ENCODE results near the gene TLX2.

TLX2 gene

DNA sequence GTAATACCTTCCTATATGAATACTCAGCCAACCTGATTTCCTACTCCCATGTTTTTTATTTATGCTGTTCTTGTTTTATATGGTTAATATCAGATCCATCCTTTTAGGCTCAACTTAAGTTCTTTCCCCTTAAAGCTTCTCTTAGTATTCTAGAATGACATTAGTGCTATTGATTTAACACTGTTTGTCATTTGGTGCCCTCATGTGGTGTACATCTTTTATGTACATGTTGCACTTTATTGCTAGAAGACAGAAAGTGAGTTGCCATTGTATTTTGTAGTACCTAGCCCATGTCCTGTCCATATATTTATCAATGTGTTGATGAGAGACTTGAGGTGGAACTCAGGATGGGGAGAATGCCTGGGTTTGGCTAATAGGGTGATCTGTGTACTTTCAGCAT lies 18.0 kb downstream of the TLX2 start:
- peak in 3 of 4 experiments; percentile 31 to 69 (median 63) for DNase-seq

DNA sequence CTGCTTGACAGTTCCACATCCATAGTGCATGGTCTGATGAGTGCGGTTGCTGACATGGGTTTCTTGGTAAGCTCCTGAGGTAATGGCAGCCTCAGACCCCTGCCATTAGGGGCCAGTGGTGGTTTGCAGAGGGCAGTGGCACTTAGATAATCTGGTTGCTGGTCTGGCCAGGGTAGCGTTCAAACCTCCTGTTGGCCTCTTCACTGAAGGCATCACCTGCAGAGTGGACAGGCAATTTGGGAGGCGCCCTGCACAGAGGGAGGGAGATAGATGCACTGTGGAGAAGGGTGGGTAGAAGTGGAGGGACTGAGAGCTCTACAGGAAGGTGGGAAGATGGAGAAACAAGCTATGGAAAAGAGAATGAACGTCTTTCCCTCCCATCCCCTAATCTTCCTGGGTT lies 19.2 kb downstream of the TLX2 start:
- no peak for DNase-seq

DNA sequence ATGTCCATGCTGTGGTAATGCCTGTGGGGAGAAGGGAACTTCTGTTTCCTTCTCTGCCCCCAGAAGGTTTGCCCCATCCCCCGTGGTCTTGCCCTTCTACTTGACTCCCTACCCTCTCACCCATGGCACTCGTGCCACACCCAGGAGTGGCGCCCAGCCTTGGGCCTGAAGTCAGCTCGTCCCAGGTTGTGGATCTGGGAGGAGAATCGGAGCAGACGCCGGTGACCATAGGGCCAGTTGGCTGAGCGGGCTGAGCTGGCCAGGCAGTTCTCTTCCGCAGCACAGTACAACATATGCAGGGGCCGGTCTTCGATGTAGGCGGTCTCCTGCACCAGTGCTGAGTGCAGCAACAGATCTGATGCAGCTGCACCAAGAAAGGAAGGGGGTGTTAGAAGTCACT lies 20.2 kb downstream of the TLX2 start:
- DNase-seq = no peak

DNA sequence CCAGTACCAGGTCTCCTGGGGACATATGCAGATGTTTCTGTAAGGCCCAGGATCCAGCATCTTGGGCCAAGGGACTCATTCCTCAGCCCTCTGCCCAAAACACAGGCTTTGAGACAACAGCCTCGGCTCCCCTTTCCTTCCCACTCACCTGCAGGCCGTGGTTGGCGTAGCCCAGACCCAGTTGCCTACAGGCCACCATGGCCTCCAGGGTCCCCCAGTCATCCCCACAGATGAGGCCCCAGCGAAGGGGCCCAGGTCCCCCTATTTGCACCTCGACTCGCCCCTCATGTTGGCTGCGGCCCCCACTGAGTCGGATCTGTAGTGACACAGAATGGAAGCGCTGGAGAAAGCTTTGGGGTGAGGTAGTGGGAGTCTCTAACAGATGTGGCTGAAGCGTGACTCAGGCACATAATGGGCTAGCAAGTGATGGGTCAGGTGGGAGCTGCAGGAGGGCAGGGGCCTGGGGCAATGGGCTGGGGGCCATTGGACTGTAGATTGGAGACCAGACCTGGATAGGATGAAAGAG lies 21.3 kb downstream of the TLX2 start:
- DNase-seq = no peak

DNA sequence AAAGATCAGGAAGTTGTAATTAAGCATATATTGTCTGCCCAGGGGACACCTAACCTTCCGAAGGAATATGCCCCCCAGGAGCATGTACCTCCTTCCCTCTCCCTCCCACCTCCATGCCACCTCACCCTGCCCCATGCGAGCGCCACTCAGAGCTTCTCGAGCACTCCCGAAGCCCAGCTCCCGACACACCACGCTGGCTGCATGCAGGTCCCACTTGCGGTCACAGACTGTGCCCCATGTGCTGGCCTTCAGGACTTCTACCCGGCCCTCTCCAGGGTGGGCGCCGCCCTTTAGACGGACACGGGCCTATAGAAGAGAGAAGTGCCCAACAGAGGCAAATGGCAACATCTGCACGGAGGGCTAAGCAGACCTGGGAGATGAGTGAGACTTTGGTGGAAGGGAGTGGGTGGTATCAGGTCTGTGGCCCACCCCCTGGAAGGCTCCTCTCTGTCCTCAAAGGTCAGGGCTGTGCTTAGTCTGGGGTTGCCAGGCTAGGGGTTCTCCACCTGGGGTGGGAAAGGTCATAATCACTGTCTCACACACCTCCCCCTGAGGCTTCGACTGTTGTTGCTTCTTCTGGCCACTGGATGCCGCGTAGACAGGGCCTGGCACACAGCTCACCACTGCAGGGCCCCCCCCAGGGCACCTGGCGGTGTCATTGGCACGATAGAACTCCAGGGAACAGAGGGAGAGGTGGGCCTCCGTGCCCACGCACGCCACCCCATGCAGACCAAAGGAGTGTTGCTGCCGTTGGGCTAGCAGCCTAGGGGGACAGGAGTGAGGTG lies 22.1 kb downstream of the TLX2 start:
- DNase-seq = no peak

DNA sequence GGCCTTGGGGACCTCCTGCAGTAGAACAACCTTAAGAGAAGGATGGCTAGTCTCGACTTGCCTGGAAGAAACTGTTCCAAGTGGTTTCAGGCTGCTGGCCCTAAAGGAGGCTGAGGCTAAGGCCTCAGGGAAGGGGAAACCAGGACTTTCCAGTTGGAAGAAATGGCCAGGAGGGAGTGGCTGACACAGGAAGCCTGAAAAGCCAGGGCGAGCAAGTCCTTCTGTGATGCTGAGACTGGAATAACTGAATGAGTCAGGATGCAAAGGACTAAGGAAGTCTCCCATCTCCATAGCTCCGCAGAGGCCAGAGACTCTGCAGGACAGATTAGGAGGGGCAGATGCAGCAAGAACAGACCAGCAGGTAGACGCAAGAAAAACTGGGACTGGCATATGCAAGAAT lies 22.9 kb downstream of the TLX2 start:
- DNase-seq = no peak

DNA sequence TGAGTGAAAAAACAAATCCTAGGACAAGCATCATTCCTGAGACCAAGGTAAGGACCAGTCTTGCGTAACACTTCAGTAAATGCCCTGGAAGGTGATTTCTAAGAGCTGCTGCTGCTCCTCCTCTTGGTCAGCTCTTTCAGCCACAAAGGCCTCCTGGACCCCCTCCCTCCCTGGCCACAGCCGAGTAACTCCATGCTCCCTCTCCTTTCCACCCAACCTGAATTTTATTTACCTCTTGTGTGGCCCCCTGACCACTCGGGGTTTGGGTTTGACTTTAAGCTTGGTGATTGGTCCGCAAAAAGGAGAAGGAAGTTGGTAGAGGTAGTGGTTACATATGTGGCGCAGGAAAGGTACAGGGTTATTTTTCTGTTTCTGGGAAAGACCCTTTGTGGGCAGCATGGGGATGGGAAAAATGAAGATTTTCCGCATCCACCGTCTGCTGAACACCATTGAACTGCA lies 24.7 kb downstream of the TLX2 start:
- no peak for DNase-seq

DNA sequence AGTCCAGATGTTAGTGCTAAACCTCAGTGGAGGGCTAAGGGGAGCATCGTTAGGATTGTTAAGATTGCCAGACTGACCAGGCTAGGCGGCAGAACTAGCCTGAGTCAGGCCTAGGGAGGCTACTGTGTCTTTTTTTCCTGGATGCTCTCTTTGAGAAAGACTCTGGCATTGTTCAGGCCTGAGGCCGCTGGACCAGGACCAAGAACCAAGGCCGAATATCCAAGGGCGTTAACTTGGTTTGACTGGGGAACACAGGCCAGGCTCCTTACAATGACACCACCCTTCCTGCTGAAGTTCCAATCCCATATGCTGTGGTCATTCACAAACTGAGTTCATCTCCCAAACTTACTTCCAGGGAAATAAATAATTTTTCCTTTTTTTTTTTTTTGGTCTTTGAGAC lies 26.0 kb downstream of the TLX2 start:
- DNase-seq = no peak

DNA sequence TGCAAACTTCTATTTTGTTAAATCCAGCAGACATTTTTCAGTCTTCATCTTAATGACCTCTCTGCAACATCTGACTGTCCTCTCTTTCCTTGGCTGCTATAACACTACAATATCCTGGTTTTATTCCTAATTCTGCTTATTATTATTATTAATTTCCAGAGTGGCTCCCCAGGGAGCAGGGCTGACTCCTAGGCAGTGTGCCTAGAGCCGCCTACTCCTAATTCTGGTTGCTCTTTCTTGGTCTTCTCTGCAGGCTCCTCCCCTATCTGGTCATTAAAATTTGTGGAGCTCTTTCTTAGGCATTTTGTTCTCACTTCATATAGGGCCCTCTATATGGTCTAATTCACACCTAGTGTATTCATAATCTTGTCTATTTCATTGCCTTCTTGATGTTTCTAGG lies 28.7 kb downstream of the TLX2 start:
- no peak for DNase-seq

DNA sequence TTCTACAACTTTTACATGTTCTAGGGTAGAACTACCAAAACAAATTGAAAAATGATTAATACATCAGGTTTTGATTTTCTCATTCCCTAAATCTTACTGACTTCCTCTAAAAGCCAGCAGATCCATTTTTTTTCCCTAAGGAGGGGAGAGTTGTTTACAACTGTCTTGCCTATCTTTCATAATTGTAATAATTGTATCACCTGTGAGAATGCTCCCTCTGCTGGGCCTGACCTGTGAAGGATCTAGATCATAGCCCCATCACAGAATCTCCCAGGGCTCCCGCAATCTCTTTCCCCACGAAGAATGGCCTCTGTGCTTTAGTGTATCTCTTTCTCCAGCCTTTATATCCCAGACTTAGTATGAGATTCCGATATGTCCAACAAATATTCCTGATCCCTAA lies 30.4 kb downstream of the TLX2 start:
- no peak for DNase-seq

DNA sequence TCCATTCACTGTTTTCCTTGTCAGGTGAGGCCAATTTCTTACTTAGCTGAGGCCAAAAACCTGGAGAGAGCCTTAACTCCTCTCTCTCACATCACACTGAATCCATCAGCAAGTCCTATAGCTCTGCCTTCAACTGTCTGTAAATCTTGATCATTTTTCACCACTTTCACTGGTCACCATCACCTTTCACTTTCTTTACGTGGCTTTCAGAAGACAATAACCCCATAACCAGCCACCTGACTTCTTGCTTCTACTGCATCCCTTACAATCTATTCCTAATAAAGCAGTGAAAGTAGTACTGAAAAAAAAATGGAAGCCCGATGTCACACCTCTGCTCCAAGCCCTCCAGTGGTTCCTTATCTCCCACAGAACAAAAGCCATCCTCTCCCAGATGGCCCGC lies 31.8 kb downstream of the TLX2 start:
- no peak for DNase-seq

DNA sequence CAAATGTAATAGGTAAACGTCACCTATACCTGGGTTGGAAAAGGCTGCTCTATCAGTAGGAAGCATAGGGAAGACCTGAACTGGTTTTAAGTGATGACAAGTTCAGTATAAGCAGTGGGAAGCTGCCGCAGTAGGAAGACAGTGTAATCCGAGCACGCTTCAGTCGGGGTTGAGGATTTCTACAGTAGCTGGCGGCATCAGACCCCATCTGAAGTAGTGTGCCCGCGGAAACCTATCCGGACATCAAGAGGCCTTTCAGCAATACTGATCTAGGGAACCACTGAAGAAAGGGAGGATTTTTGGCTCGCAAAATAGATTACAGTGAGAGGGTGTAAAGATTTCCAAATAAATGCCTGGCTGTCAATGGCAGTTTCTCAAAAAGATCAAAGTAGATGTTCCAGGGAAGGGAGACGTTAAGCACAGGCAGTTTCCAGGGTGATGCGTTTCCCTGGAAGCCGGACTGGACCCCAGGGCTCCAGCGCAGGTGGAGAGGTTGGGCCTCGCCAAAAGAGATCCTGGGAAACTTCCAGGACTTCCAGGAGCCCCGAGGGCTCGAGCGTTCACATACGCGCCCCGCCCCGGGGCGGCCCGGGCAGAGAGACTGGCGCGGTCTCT lies 34.1 kb downstream of the TLX2 start:
- no peak for DNase-seq

DNA sequence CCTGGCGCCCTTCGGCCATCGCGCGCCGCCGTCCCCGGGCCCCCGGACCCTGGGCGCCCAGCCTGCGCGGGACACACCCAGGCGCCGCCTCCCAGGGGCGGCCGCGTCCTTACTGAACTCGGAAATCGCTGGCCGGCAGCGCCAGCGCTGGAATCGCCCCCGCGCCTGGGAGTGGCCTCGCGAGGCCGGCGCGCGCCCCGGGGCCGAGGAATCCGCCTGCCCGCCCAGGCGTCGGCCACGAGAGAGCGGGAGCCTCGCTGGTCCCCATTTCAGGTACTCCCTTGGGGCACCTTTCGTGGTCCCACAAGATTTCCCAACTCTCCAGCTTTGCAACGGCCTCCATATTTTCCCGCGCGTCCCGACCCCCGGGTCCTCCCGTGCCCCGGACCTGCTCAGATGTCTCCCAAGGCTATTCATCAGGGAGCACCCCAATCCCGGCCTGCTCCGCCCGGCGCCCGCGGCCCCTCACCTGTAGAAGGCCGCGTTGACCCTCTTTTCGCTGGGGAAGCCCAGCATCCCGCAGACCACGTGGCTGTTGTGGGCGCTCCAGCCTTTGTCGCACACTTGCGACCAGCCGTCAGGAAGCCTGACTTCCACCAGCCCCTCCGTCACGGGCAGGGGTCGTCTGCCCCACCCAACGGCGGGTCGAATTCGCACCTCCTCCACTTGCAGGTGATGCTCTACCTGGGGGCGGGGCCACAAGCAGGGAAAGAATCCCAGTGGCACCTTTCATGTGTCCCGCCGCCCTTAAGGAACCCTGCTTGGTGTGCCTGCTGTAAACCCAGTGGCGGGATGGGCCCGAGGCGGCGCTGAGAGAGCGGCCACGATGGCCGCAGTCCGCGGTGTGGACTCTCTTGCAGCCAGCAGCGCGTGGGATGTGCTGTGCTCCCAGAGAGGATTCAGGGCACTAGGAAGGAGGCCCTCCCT lies 34.9 kb downstream of the TLX2 start:
- peak; percentile 72 to 93 (median 85) for DNase-seq

DNA sequence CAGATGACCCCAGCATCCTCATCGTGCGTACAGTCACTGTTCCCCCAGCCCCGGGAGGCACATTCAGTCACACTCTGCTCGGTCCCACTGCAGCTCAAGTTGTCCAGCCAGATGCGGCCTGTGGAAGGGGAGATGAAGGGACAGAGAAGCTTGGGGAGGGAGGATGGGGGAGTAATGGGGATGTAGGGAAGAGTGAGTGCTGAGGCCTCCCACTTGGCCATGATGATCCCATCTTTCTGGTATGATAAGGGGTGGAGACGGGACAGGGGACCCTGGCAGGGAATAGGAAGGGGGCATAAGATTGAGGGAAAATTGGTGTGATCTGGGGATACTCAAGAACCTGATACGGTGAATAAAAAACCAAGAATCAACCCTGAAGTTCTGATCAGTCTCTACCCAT lies 36.0 kb downstream of the TLX2 start:
- DNase-seq = no peak

DNA sequence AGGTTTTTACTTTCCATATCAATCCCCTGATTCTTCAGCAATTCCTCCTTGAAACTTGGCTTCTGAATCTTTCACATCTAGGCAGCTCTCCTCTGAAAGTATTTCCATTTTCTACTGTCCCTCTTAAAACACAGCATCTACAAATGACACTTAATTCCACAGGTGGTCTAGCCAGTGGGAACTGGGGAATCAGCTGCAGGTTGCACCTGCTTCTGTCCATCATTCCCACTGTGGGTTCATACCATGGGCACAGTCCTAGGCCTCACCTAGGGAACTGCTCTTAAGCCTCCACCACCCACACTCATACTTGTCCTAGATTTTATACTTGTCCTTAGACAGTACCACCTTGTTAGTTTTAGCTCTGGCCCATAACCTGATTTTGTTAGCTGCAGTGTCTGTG lies 37.3 kb downstream of the TLX2 start:
- no peak for DNase-seq

DNA sequence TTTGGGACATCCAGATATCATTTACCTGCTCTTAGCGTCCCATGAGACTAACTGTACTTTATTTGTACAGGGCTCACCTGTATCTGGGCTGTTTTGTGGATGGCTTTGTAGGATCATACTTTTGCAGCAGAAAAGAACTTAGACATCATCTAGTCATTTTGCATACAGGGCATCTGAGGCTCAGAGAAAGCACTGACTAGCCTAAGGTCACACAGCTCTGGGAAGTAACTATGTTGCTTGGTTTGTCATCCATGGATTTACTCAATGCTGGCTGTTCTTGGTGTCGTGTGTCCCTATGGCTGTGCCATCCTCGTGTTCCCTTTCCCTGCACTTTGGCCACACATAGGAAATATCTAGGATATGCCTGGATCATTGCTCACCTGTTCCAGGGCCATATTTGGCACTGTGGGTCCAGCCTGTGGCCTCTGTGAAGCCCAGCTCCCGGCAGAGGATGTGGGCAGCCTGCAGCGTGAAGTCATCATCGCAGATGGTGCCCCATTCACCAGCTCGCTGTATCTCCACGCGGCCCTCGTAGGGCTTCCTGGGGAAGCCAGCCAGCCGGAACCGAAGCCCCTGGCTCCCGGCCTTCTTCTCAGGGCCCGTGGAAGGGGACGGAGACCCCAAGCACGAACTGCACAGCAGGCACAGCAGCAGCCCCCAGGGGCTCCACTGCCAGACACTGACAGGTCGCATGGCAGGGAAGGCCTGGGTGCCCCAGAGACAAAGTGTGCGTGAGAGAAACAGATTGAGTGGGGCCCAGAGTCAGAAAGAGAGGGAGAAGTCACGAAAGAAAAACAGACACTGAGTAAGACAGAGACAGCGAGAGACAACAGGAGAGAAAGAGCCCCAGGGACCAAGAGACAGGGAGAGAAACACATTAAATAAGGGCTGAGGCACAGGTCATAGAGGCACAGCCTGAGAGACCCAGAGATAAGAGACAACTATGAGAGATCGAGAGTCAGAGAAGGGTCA lies 38.0 kb downstream of the TLX2 start:
- DNase-seq = no peak

DNA sequence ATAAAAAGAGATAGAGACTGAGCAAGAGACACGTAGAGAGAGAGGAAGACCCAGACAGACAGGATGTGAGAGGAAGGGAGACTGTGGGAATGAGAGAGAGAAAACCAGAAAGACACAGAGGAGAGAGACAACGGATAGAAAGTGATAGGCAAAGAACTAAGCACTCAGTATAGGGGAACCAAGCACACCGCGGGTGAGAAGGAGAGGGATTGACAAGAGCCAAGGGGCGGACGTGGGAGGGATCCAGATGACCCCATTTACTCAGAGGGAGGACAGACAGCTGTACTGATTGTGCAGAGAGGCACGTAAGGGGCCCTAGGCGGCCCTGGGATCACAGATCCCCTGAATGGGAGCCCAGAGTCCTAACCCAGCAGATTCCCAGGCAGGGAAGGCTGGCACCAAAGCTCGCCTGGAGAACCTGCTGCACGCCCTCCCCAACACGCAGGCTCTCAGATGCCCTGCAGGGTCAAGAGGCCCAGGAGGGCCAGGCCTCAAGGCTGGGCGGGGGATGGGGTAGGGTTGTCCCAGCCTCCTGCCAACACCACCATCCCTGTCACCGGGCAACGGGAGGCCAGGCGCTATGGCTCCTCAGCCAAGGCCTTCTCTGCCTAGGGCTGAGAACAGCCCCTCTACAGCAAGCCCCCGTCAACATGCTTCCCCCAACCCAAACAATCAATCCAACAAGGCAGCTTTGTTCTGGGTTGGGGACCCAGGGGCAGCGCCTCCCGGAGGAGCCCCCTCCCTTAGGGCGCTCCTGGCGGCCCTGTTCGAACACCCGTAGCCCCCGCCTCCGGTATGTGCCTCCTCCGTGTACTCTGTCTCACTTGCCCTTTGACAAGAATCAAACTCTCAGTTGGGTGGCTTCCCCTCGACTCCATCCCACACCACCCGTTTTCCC lies 38.9 kb downstream of the TLX2 start:
- DNase-seq = no peak

DNA sequence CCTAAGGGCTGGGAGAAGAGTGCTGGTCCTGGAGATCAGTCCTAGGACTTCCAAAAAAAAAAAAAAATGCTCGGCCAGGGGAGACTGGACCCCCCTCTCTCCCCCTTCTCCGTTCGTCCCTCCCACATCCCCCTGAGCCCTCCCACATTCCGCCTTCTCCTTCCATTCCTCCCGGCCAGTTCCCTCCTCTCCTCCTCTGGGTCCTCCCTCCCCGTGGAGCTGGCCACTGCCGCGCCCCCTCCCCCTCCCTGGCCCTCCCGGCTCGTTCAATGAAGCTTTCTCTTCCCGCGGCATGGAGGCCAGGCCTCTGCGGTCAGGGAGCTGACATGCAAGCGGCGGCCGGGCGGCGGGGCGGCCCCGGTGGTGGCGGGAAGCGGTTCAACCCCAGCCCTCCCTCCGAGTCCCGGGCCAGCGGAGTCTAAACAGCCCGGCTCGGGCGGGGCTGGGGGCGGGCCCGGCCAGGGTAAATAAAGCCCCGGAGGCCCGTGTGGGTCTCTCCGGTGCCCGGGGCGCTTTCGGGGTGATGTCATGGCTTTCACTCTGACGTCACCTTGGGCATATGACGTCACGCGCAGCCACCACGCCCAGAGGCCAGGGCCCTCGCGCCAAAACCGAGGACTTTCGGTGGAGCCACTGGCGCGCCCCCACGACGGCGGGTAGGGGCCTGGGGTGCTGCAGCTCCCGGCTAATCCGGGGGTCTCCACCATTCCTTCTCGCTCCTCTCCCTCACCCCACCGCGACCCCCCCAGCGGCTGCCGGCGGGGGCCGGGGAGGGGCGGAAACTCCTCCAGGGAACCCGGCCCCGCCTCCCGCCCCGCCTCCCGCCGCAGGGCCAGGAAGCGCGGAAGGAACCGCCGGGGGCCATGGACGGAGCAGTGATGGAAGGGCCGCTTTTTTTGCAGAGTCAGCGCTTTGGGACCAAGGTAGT lies 39.9 kb downstream of the TLX2 start, which contains the start of the genes DOK1 and LOXL3:
Gene DOK1 (plus strand): TSS at position 829 of the 928 bp plus-strand sequence. CDS start 35 bp downstream, at position 864.
Gene LOXL3 (minus strand): TSS at position 51 of the 928 bp plus-strand sequence. CDS start 1,308 bp downstream, outside the sequence.
- peak; percentile 88 to 96 (median 92) for DNase-seq
